H1 (cell line): ENCODE measurements around the gene DPY19L2. TPM values are rescaled to one million over a fixed set of nuclear protein-coding genes. Genes with fewer than 3 reads are reported as not detected.
"Not testable (repeated sequence)": the region's sequence is repeated elsewhere in the genome, so short reads cannot be mapped to it uniquely, and the experiment has no call there.

Experiments used
- CTCF ChIA-PET: fragments of 300-600 bp; sonication (Branson Sonifier 250); formaldehyde crosslinking; loops from one replicate; lab custom pipeline; 2021; ENCODE audit not compliant: partially characterized antibody; lab: Charles Lee
- POLR2A ChIA-PET: fragments of 300-600 bp; sonication (Branson Sonifier 250); formaldehyde crosslinking; loops from one replicate; lab custom pipeline; 2021; ENCODE audit warnings: inconsistent platforms; ENCODE audit not compliant: partially characterized antibody; lab: Charles Lee
- DNase-seq, 2 experiments: peaks; one replicate each; pipeline versions ENCODE4 v3.0.0 to v3.0.0-alpha.2; 2010 to 2022; ENCODE audit warnings: low spot score in 2 of 2, low read depth in 1 of 2, mixed read lengths in 1 of 2
- FAIRE-seq: peaks from 2 replicates; lab custom pipeline; 2011; peaks lifted over from hg19 to GRCh38; lab: Jason Lieb, UNC
- H2AFZ ChIP-seq: 2 replicates; pipeline ENCODE4 v1.8.1; 2012; ENCODE audit warnings: low read length, inconsistent platforms
- H2AK5ac ChIP-seq: 2 replicates; pipeline ENCODE4 v1.6.1; 2013; ENCODE audit warnings: low read depth, low read length
- H2BK120ac ChIP-seq: replicated peaks from 2 replicates; pipeline ENCODE3; 2013; ENCODE audit warnings: low read depth, low read length, inconsistent platforms
- H2BK12ac ChIP-seq: 2 replicates; pipeline ENCODE4 v1.6.1; 2013; ENCODE audit warnings: low read depth, low read length
- H2BK15ac ChIP-seq: 2 replicates; pipeline ENCODE4 v1.6.1; 2013; ENCODE audit warnings: low read length
- H2BK20ac ChIP-seq: 2 replicates; pipeline ENCODE4 v1.6.1; 2013; ENCODE audit warnings: low read length
- H2BK5ac ChIP-seq: 2 replicates; pipeline ENCODE4 v1.6.1; 2013; ENCODE audit warnings: low read depth, low read length
- H3K14ac ChIP-seq: 2 replicates; pipeline ENCODE4 v1.6.1; 2013; ENCODE audit warnings: inconsistent platforms; ENCODE audit not compliant: insufficient read length
- H3K18ac ChIP-seq: 2 replicates; pipeline ENCODE4 v1.6.1; 2013; ENCODE audit warnings: low read length; ENCODE audit errors: extremely low read depth
- H3K23ac ChIP-seq: 2 replicates; pipeline ENCODE4 v1.6.1; 2013; ENCODE audit warnings: inconsistent platforms; ENCODE audit not compliant: insufficient read length
- H3K23me2 ChIP-seq: 2 replicates; pipeline ENCODE4 v1.6.1; 2013; ENCODE audit warnings: low read depth, low read length
- H3K27ac ChIP-seq: 2 replicates; pipeline ENCODE4 v1.6.1; 2011; ENCODE audit warnings: low read depth, low read length, inconsistent platforms
- H3K27me3 ChIP-seq, 4 experiments: replicated peaks in 1 of 4; 1 replicate in 1 of 4; 2 replicates in 3 of 4; pipeline versions ENCODE4 v1.6.1 to v1.8.1; 2011 to 2013; ENCODE audit warnings: low read length in 3 of 4, mild to moderate bottlenecking in 3 of 4, inconsistent platforms in 2 of 4, mixed read lengths in 2 of 4, moderate library complexity in 1 of 4; ENCODE audit not compliant: control insufficient read depth in 3 of 4, insufficient read depth in 3 of 4; ENCODE audit errors: extremely low read depth in 1 of 4
- H3K36me3 ChIP-seq, 4 experiments: 2 replicates each; pipeline versions ENCODE4 v1.6.1 to v1.8.1; 2011 to 2013; ENCODE audit warnings: mild to moderate bottlenecking in 4 of 4, low read length in 3 of 4, moderate library complexity in 2 of 4, control low read depth in 1 of 4, inconsistent platforms in 1 of 4; ENCODE audit not compliant: insufficient read depth in 4 of 4, control insufficient read depth in 2 of 4
- H3K4ac ChIP-seq: replicated peaks from 2 replicates; pipeline ENCODE3; 2013; ENCODE audit warnings: low read length, low read depth, mixed read lengths, inconsistent platforms; ENCODE audit not compliant: insufficient read length
- H3K4me1 ChIP-seq, 4 experiments: replicated peaks in 1 of 4; 1 replicate in 1 of 4; 2 replicates in 3 of 4; pipeline versions ENCODE4 v1.6.1 to v1.8.1; 2011 to 2013; ENCODE audit warnings: low read length in 3 of 4, inconsistent platforms in 2 of 4, mixed read lengths in 1 of 4; ENCODE audit not compliant: insufficient read depth in 4 of 4, control insufficient read depth in 3 of 4
- H3K4me2 ChIP-seq, 2 experiments: 2 replicates each; pipeline versions ENCODE4 v1.6.1 to v1.8.1; 2011 to 2013; ENCODE audit warnings: low read depth in 2 of 2, low read length in 2 of 2, control low read depth in 1 of 2, inconsistent platforms in 1 of 2, mild to moderate bottlenecking in 1 of 2; ENCODE audit not compliant: insufficient read depth in 1 of 2
- H3K4me3 ChIP-seq, 4 experiments: fragments of 200-600, 300-600 bp in 1 of 4; sonication (generic), shearing (Covaris generic), sonication (Bioruptor Twin) in 1 of 4; 2 replicates each; pipeline versions ENCODE4 v1.5.1 to v1.8.1; 2011 to 2016; ENCODE audit warnings: low read length in 4 of 4, low read depth in 3 of 4, control low read depth in 2 of 4, inconsistent platforms in 2 of 4, mild to moderate bottlenecking in 2 of 4, mixed read lengths in 1 of 4, moderate library complexity in 1 of 4; ENCODE audit not compliant: insufficient read depth in 2 of 4; ENCODE audit errors: extremely low read depth in 1 of 4
- H3K56ac ChIP-seq: replicated peaks from 2 replicates; pipeline ENCODE3; 2013; ENCODE audit warnings: low read depth, mild to moderate bottlenecking, mixed read lengths, low read length, inconsistent platforms; ENCODE audit not compliant: insufficient read length
- H3K79me1 ChIP-seq: 2 replicates; pipeline ENCODE4 v1.6.1; 2013; ENCODE audit warnings: low read depth, low read length, control low read depth
- H3K79me2 ChIP-seq, 2 experiments: 2 replicates each; pipeline versions ENCODE4 v1.6.1 to v1.8.1; 2012 to 2013; ENCODE audit warnings: low read length in 2 of 2, mild to moderate bottlenecking in 2 of 2, inconsistent platforms in 1 of 2; ENCODE audit not compliant: insufficient read depth in 2 of 2, control insufficient read depth in 1 of 2
- H3K9ac ChIP-seq, 4 experiments: replicated peaks in 1 of 4; 1 replicate in 1 of 4; 2 replicates in 3 of 4; pipeline versions ENCODE4 v1.6.1 to v1.8.1; 2011 to 2013; ENCODE audit warnings: low read depth in 3 of 4, low read length in 3 of 4, control low read depth in 2 of 4, mild to moderate bottlenecking in 2 of 4, moderate library complexity in 2 of 4, inconsistent platforms in 1 of 4; ENCODE audit errors: extremely low read depth in 1 of 4
- H3K9me3 ChIP-seq, 2 experiments: 2 replicates each; pipeline versions ENCODE4 v1.6.1 to v1.8.1; 2012 to 2013; ENCODE audit warnings: mild to moderate bottlenecking in 2 of 2, moderate library complexity in 2 of 2, control low read depth in 1 of 2, inconsistent platforms in 1 of 2, low read depth in 1 of 2, low read length in 1 of 2, mixed read lengths in 1 of 2; ENCODE audit not compliant: insufficient read depth in 2 of 2
- H4K20me1 ChIP-seq, 2 experiments: replicated peaks in 1 of 2; 2 replicates each; pipeline versions ENCODE3 to v1.8.1; 2011 to 2013; ENCODE audit warnings: inconsistent platforms in 2 of 2, low read length in 2 of 2, mild to moderate bottlenecking in 1 of 2; ENCODE audit not compliant: insufficient read depth in 2 of 2, control insufficient read depth in 1 of 2
- H4K5ac ChIP-seq: 2 replicates; pipeline ENCODE4 v1.6.1; 2013; ENCODE audit warnings: low read length, low read depth, mixed read lengths, inconsistent platforms; ENCODE audit not compliant: insufficient read length
- H4K8ac ChIP-seq: 2 replicates; pipeline ENCODE4 v1.8.0; 2013; ENCODE audit warnings: mild to moderate bottlenecking, moderate library complexity, low read length, inconsistent platforms; ENCODE audit not compliant: insufficient read depth; ENCODE audit errors: extremely low read depth
- H4K91ac ChIP-seq: replicated peaks from 2 replicates; pipeline ENCODE3; 2013; ENCODE audit warnings: low read length, mixed read lengths, inconsistent platforms; ENCODE audit not compliant: insufficient read length
- WGBS, 2 experiments: shearing (Covaris generic) in 1 of 2; methylation state at CpG; one replicate each; pipeline versions ENCODE4 v1.1.6 to v1.1.7; 2013 to 2015; ENCODE audit warnings: low lambda C conversion rate in 2 of 2, mixed read lengths in 2 of 2, inconsistent platforms in 1 of 2, low coverage in 1 of 2, missing lambda C conversion rate in 1 of 2; ENCODE audit not compliant: insufficient replicate concordance in 2 of 2, insufficient coverage in 1 of 2, insufficient read length in 1 of 2; ENCODE audit errors: extremely low coverage in 1 of 2, missing lambda C conversion rate in 1 of 2; 5-methylcytosine and 5-hydroxymethylcytosine counted together
- polyA plus RNA-seq, 7 experiments: library from polyadenylated mRNA; depleted of rRNA in 3 of 7; stranded (reverse) in 5 of 7; unstranded in 2 of 7; fragments of >200 nt in 5 of 7; fragments of 200-250 nt in 2 of 7; gene quantifications; 1 replicate in 5 of 7; 2 replicates in 1 of 7; 4 replicates in 1 of 7; pipeline versions ENCODE4 v1.2.1 to v1.2.3, GENCODE V29; 2011 to 2013; ENCODE audit warnings: missing spikeins in 2 of 7, mixed read lengths in 2 of 7
- total RNA-seq: library from RNA; stranded (reverse); fragmentation: NEBNext Ultra II Directional; extraction: Animal tissue kit (Norgen Biotek cat#: 25700); gene quantifications from 2 replicates; pipeline ENCODE4 v1.2.1, GENCODE V29; 2021

DPY19L2 gene
- total and polyA plus RNA-seq, 2 of the 8 experiments (the other 6 are each of a cell fraction or from before 2014, with no cell fraction given), result 2.2 to 3.3 TPM

GRCh38 chr12:63572038-63572437 lies 96.3 kb downstream of the DPY19L2 start:
- H3K79me2 ChIP-seq, H3K9me3 ChIP-seq, H4K8ac ChIP-seq, H3K23ac ChIP-seq, H3K27me3 ChIP-seq, H2AFZ ChIP-seq, CTCF ChIA-PET, H2BK12ac ChIP-seq, H3K9ac ChIP-seq, H3K4me2 ChIP-seq, H3K4ac ChIP-seq, H2BK5ac ChIP-seq, H3K18ac ChIP-seq, H4K5ac ChIP-seq, H3K36me3 ChIP-seq, H3K79me1 ChIP-seq, H4K20me1 ChIP-seq, H3K4me1 ChIP-seq, FAIRE-seq, H2BK20ac ChIP-seq, H2BK15ac ChIP-seq, H3K27ac ChIP-seq, POLR2A ChIA-PET, H3K4me3 ChIP-seq, H4K91ac ChIP-seq, H2BK120ac ChIP-seq, H3K56ac ChIP-seq, H3K14ac ChIP-seq, DNase-seq, H3K23me2 ChIP-seq, H2AK5ac ChIP-seq: not testable (repeated sequence)
- 98% methylated on average over 4 of the region's 4 CpGs; no CpG with 5 or more reads in 1 of the 2 experiments for WGBS, 2 experiments

- DNase-seq, H2AFZ ChIP-seq, H3K27me3 ChIP-seq, H3K4me1 ChIP-seq, H4K8ac ChIP-seq, H3K79me1 ChIP-seq, H2BK120ac ChIP-seq, H4K5ac ChIP-seq, H3K4me3 ChIP-seq, CTCF ChIA-PET, H2BK20ac ChIP-seq, H4K91ac ChIP-seq, H2BK5ac ChIP-seq, H3K9ac ChIP-seq, FAIRE-seq, H3K18ac ChIP-seq, POLR2A ChIA-PET, H3K4ac ChIP-seq, H3K23me2 ChIP-seq, H4K20me1 ChIP-seq, H3K9me3 ChIP-seq, H3K23ac ChIP-seq, H2BK12ac ChIP-seq, H2AK5ac ChIP-seq, H3K14ac ChIP-seq, H3K79me2 ChIP-seq, H3K36me3 ChIP-seq, H2BK15ac ChIP-seq, H3K4me2 ChIP-seq, H3K27ac ChIP-seq, H3K56ac ChIP-seq: not testable (repeated sequence)
- WGBS, 2 experiments, result 86% methylated on average over 5 of the region's 6 CpGs; no CpG with 5 or more reads in 1 of the 2 experiments
Measured at GRCh38 chr12:63558445-63558844, 109.8 kb downstream of the DPY19L2 start.
